ENCODE data around the gene PLPP6. TPM values are rescaled to one million over a fixed set of nuclear protein-coding genes. Genes with fewer than 3 reads are reported as not detected.

The PLPP6 gene
- total and polyA plus RNA-seq, 3 experiments from 2014 or later = 3.7 to 6.3 (median 5.5) TPM

- no peaks in the 10 kb centered on the region for H3K4me1 Mint-ChIP-seq
- H3K27ac Mint-ChIP-seq = peak overlapping the region in 2 of 8 donors; percentile 0 to 87
- H3K4me3 Mint-ChIP-seq = no peak overlapping the region
- H3K4me3 ChIP-seq (ENCODE audit: low read length) = no peak overlapping the region
- no peak overlapping the region for H3K27ac ChIP-seq (ENCODE audit: low read depth, low read length)
- ChIA-PET CTCF (no interaction called here), POLR2A (interaction anchor here (0.6 to 0.9 kb wide), 2 partner anchors 52 to 1229 kb away, joined by 3 read pairs; partner anchors contain the start of gene PLPP6)
- no peaks in the 10 kb centered on the region for H3K27me3 ChIP-seq (ENCODE audit: insufficient read depth, low read length, poor library complexity, severe bottlenecking)
- no peaks in the 10 kb centered on the region for H3K4me1 ChIP-seq (ENCODE audit: insufficient read depth, low read length)
- H3K36me3 ChIP-seq (ENCODE audit: insufficient read depth, low read length) = peaks cover 31% of the 10 kb centered on the region
- H3K27me3 Mint-ChIP-seq = no peaks in the 10 kb centered on the region
- no peak for DNase-seq
- no peaks in the 10 kb centered on the region for H3K9me3 ChIP-seq (ENCODE audit: low read length)
- peaks cover 0 to 83% (median 21%) of the 10 kb centered on the region in 3 donors for H3K36me3 Mint-ChIP-seq
- H3K9me3 Mint-ChIP-seq = no peaks in the 10 kb centered on the region
Measured at GRCh38 chr9:4714266-4715016, 52.3 kb downstream of the PLPP6 start.

Other genes with a start within 250 kb of the PLPP6 start
- gene SLC1A1, start 171.8 kb upstream of the PLPP6 start, total RNA-seq = under 1 TPM in 1 of 2 experiments, not detected in 1; 0.09 TPM
- not detected for gene SLC1A1, start 171.8 kb upstream of the PLPP6 start, polyA plus RNA-seq
- gene SPATA6L, start 4.2 kb downstream of the PLPP6 start, total RNA-seq = under 1 TPM; 0.51 to 0.96 TPM
- 0.14 TPM for gene SPATA6L, start 4.2 kb downstream of the PLPP6 start, polyA plus RNA-seq
- gene CDC37L1, start 17.3 kb downstream of the PLPP6 start, total RNA-seq = 10 to 100 TPM; 12.5 to 15.0 TPM
- 17.8 TPM for gene CDC37L1, start 17.3 kb downstream of the PLPP6 start, polyA plus RNA-seq
- gene AK3, start 78.9 kb downstream of the PLPP6 start, total RNA-seq = 10 to 100 TPM; 25.3 to 29.8 TPM
- 42.0 TPM for gene AK3, start 78.9 kb downstream of the PLPP6 start, polyA plus RNA-seq
- gene RCL1, start 130.7 kb downstream of the PLPP6 start, total RNA-seq = 10 to 100 TPM; 36.5 to 39.1 TPM
- 17.7 TPM for gene RCL1, start 130.7 kb downstream of the PLPP6 start, polyA plus RNA-seq